GM18526 (cell line): ENCODE measurements around the gene PCDHA8.

Experiments
- POLR2A ChIP-seq: IDR thresholded peaks from 3 replicates; pipeline ENCODE4 v1.6.1; 2011; ENCODE audit not compliant: insufficient read length; ENCODE audit errors: extremely low read depth

The PCDHA8 gene

DNA sequence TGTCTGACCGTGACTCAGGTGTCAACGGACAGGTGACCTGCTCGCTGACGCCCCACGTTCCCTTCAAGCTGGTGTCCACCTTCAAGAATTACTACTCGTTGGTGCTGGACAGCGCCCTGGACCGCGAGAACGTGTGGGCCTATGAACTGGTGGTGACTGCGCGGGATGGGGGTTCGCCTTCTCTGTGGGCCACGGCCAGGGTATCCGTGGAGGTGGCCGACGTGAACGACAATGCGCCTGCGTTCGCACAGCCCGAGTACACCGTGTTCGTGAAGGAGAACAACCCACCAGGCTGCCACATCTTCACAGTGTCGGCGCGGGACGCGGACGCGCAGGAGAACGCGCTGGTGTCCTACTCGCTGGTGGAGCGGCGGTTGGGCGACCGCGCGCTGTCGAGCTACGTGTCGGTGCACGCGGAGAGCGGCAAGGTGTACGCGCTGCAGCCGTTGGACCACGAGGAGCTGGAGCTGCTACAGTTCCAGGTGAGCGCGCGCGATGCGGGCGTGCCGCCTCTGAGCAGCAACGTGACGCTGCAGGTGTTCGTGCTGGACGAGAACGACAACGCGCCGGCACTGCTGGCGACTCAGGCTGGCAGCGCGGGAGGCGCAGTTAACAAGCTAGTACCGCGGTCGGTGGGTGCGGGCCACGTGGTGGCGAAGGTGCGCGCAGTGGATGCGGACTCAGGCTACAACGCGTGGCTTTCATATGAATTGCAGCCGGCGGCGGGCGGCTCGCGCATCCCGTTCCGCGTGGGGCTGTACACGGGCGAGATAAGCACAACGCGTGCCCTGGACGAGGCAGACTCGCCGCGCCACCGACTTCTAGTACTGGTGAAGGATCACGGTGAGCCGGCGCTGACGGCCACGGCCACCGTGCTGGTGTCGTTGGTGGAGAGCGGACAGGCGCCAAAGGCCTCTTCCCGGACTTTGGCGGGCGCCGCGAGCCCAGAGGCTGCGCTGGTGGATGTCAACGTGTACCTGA is 29.5 kb downstream of the PCDHA8 start:
- TF ChIP-seq POLR2A = no peak

DNA sequence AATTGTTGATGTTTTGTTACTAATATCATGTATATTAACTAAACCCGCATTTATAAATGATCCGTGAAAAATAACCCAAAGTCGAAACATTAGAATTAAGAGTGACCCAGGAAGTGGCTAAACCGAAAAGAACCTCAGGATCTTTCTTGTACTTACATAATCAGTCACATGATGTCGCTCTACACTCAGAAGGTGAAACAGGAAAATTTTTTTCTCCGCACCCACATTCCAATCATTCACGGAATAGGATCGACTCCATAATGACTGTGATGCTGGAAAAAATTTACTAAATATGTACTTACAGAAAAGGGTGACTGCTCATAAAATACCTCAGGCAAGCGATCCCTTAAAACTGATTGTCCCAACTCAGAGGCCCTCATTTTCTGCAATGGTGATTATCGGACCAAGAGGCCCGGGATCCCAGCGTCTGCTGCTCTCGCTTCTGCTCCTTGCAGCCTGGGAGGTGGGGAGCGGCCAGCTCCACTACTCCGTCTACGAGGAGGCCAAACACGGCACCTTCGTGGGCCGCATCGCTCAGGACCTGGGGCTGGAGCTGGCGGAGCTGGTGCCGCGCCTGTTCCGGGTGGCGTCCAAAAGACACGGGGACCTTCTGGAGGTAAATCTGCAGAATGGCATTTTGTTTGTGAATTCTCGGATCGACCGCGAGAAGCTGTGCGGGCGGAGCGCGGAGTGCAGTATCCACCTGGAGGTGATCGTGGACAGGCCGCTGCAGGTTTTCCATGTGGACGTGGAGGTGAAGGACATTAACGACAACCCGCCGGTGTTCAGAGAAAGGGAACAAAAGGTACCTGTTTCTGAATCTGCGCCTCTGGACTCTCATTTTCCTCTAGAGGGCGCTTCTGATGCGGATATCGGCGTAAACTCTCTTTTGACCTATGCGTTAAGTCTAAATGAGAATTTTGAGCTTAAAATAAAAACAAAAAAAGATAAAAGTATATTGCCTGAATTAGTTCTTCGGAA is 34.4 kb downstream of the PCDHA8 start, which contains the start of gene PCDHA12:
PCDHA12 (plus strand) TSS at position 224 of the 981 bp plus-strand sequence; CDS start at position 389, 165 bp downstream.
- TF ChIP-seq POLR2A = no peak

DNA sequence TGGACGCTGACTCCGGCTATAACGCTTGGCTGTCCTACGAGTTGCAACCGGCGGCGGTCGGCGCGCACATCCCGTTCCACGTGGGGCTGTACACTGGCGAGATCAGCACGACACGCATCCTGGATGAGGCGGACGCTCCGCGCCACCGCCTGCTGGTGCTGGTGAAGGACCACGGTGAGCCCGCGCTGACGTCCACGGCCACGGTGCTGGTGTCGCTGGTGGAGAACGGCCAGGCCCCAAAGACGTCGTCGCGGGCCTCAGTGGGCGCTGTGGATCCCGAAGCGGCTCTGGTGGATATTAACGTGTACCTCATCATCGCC is 36.2 kb downstream of the PCDHA8 start:
- no peak for TF ChIP-seq POLR2A

DNA sequence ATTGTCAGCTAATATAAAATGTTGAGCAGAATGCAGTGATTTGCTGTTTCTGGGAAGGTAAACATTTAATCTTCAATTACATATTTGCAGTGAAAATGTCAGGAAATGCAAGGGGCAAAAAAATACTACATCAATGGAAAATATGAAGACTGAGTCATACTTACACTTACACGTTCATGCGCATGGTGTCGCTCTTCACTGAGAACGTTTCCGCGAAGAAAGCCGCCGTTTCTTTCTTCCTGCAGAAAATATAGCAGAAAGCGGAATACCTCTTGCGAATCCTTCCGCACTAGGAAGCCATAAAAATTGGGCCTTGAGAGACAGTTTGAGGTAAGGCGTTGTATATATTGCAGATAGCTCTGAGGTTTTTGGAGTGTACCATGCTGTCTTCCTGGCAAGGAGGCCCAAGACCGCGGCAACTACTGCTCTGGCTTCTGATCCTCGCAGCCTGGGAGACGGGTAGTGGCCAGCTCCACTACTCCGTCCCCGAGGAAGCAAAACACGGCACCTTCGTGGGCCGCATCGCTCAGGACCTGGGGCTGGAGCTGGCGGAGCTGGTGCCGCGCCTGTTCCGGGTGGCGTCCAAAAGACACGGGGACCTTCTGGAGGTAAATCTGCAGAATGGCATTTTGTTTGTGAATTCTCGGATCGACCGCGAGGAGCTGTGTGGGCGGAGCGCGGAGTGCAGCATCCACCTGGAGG is 41.1 kb downstream of the PCDHA8 start, which contains the start of gene PCDHA13:
PCDHA13 (plus strand) TSS at position 236 of the 702 bp plus-strand sequence; CDS start at position 381, 145 bp downstream.
- TF ChIP-seq POLR2A = no peak

DNA sequence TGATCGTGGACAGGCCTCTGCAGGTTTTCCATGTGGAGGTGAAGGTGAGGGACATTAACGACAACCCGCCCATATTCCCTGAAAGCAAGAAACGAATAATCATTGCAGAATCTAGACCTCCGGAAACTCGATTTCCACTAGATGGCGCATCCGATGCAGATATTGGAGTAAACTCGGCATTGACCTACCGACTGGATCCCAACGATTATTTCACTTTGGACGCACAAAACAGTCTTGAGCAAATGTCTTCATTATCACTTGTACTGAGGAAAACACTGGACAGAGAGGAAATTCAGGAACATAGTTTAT is 41.6 kb downstream of the PCDHA8 start:
- no peak for TF ChIP-seq POLR2A

DNA sequence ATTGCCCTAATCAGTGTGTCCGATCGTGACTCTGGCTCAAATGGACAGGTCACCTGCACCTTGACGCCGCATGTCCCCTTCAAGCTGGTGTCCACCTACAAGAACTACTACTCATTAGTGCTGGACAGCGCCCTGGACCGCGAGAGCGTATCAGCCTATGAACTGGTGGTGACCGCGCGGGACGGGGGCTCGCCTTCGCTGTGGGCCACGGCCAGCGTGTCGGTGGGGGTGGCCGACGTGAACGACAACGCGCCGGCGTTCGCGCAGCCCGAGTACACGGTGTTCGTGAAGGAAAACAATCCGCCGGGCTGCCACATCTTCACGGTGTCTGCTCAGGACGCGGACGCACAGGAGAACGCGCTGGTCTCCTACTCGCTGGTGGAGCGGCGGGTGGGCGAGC is 42.4 kb downstream of the PCDHA8 start:
- no peak for TF ChIP-seq POLR2A

DNA sequence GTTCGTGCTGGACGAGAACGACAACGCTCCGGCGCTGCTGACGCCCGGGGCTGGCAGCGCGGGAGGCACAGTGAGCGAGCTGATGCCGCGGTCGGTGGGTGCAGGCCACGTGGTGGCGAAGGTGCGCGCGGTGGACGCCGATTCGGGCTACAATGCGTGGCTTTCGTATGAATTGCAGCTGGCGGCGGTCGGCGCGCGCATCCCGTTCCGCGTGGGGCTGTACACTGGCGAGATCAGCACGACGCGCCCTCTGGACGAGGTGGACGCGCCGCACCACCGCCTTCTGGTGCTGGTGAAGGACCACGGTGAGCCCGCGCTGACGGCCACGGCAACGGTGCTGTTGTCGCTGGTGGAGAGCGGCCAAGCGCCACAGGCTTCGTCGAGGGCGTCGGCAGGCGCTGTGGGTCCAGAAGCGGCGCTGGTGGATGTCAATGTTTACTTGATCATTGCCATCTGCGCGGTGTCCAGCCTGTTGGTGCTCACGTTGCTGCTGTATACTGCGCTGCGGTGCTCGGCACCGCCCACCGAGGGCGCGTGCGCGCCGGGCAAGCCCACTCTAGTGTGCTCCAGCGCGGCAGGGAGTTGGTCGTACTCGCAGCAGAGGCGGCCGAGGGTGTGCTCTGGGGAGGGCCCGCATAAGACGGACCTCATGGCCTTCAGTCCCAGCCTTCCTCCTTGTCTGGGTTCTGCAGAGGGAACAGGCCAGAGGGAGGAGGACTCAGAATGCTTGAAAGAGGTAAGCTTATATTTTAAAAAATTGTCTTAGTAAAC is 43.1 kb downstream of the PCDHA8 start:
- no peak for TF ChIP-seq POLR2A
